Small intestine (tissue), 7 donors: Measurements from ENCODE around the gene RANBP3. TPM values are rescaled to one million over a fixed set of nuclear protein-coding genes. Genes with fewer than 3 reads are reported as not detected.
"Not testable (repeated sequence)": the region's sequence is repeated elsewhere in the genome, so short reads cannot be mapped to it uniquely, and the experiment has no call there.

ENCODE experiments used
- DNase-seq, 2 donors: peaks; one replicate each; pipeline versions ENCODE4 v3.0.0 to v3.0.0-alpha.2; 2013
- FAIRE-seq: peaks from 2 replicates; lab custom pipeline; 2012; peaks lifted over from hg19 to GRCh38; lab: Jason Lieb, UNC
- H3K27ac ChIP-seq, 3 donors: one replicate each; pipeline ENCODE4 v1.5.1; 2013; ENCODE audit warnings: low read length in 2 of 3, mild to moderate bottlenecking in 2 of 3, control low read depth in 1 of 3, inconsistent platforms in 1 of 3, low read depth in 1 of 3, moderate library complexity in 1 of 3
- H3K27me3 ChIP-seq, 3 donors: one replicate each; pipeline ENCODE4 v1.6.1; 2013; ENCODE audit warnings: low read length in 3 of 3, inconsistent platforms in 1 of 3; ENCODE audit not compliant: control insufficient read depth in 3 of 3, insufficient read depth in 3 of 3
- H3K36me3 ChIP-seq, 3 donors: one replicate each; pipeline ENCODE4 v1.6.1; 2013; ENCODE audit warnings: low read length in 3 of 3, inconsistent platforms in 1 of 3, low read depth in 1 of 3, mild to moderate bottlenecking in 1 of 3, moderate library complexity in 1 of 3; ENCODE audit not compliant: control insufficient read depth in 3 of 3, insufficient read depth in 2 of 3
- H3K4me1 ChIP-seq, 3 donors: one replicate each; pipeline ENCODE4 v1.6.1; 2013; ENCODE audit warnings: low read length in 2 of 3, inconsistent platforms in 1 of 3, low read depth in 1 of 3, mild to moderate bottlenecking in 1 of 3, moderate library complexity in 1 of 3; ENCODE audit not compliant: control insufficient read depth in 3 of 3, insufficient read depth in 2 of 3
- H3K4me3 ChIP-seq, 3 donors: one replicate each; pipeline ENCODE4 v1.5.1; 2013; ENCODE audit warnings: low read length in 3 of 3, control low read depth in 1 of 3, inconsistent platforms in 1 of 3, low read depth in 1 of 3, mild to moderate bottlenecking in 1 of 3, moderate library complexity in 1 of 3
- H3K9me3 ChIP-seq, 2 donors: one replicate each; pipeline ENCODE4 v1.6.1; 2013; ENCODE audit warnings: low read depth in 1 of 2, low read length in 1 of 2; ENCODE audit not compliant: control insufficient read depth in 2 of 2, insufficient read depth in 1 of 2
- WGBS, 3 donors: extraction: QIAGEN DNeasy Blood & Tissue Kit; methylation state at CpG; one replicate each; pipeline ENCODE4 v1.1.7; 2013; 5-methylcytosine and 5-hydroxymethylcytosine counted together
- polyA plus RNA-seq, 4 donors: library from polyadenylated mRNA; stranded (reverse) in 3 of 4; unstranded in 1 of 4; fragments of 200-250 nt in 3 of 4; fragments of 120-200 nt in 1 of 4; gene quantifications; one replicate each; pipeline versions ENCODE4 v1.2.1 to v1.2.3, GENCODE V29; 2013
- donor health status: healthy with polysubstance abuse.
- donor health status: control.
- donor health status: control.
- donor health status: Bipolar disorder and iron deficiency.
- donor health status: healthy.

RANBP3 gene
- polyA plus RNA-seq, 4 donors: 23.0 to 52.5 (median 38.3) TPM

- H3K36me3 ChIP-seq: peaks cover 5 to 28% (median 11%) of the 10 kb centered on the region in 3 donors
- no peaks in the 10 kb centered on the region for H3K9me3 ChIP-seq
- FAIRE-seq: no peak
- DNase-seq: no peak
- WGBS, 3 donors: 33 to 64% (median 58%) methylated on average over 3 to 4 of the region's 4 CpGs
- peaks cover 0 to 10% (median 0%) of the 10 kb centered on the region in 3 donors for H3K4me1 ChIP-seq
- no peak overlapping the region for H3K4me3 ChIP-seq
- H3K27ac ChIP-seq: no peak overlapping the region
- H3K27me3 ChIP-seq: peaks cover 0 to 28% (median 0%) of the 10 kb centered on the region in 3 donors
These were observed 86.4 kb downstream of the RANBP3 start for GRCh38 chr19:5891572-5891937.

GRCh38 chr19:5890099-5890498 is 87.8 kb downstream of the RANBP3 start:
- Histone ChIP-seq H3K4me1 (peaks cover 0 to 10% (median 0%) of the 10 kb centered on the region in 3 donors), H3K36me3 (peaks cover 0 to 14% (median 0%) of the 10 kb centered on the region in 3 donors), H3K27me3 (peaks cover 0 to 28% (median 0%) of the 10 kb centered on the region in 3 donors), H3K9me3 (no peaks in the 10 kb centered on the region), H3K27ac (peak overlapping the region in 1 of 3 donors; percentile 11), H3K4me3 (no peak overlapping the region)
- no peak for DNase-seq
- FAIRE-seq: no peak
- 55 to 69% (median 66%) methylated on average over 9 to 10 of the region's 10 CpGs for WGBS, 3 donors

GRCh38 chr19:5889288-5889971 is 88.5 kb downstream of the RANBP3 start:
- H3K27ac ChIP-seq: peak overlapping the region in 1 of 3 donors; percentile 11

GRCh38 chr19:5884065-5884811 is 93.7 kb downstream of the RANBP3 start:
- not testable (repeated sequence) for H3K27me3 ChIP-seq, H3K9me3 ChIP-seq, FAIRE-seq, H3K27ac ChIP-seq, DNase-seq, H3K4me3 ChIP-seq, H3K36me3 ChIP-seq
- WGBS, 3 donors: 70 to 81% (median 76%) methylated on average over 11 of the region's 11 CpGs
- peaks cover 0 to 14% (median 0%) of the 10 kb centered on the region in 3 donors for H3K4me1 ChIP-seq

More at GRCh38 chr19:5889288-5889971, 88.5 kb downstream of the RANBP3 start:
- peaks cover 0 to 10% (median 0%) of the 10 kb centered on the region in 3 donors for H3K4me1 ChIP-seq
- FAIRE-seq: no peak
- H3K4me3 ChIP-seq: no peak overlapping the region
- peaks cover 0 to 7% (median 0%) of the 10 kb centered on the region in 3 donors for H3K36me3 ChIP-seq
- no peaks in the 10 kb centered on the region for H3K9me3 ChIP-seq
- H3K27me3 ChIP-seq: peaks cover 0 to 28% (median 0%) of the 10 kb centered on the region in 3 donors
- 54 to 61% (median 54%) methylated on average over 17 of the region's 17 CpGs for WGBS, 3 donors
- DNase-seq: no peak

- FAIRE-seq, H3K27ac ChIP-seq, H3K9me3 ChIP-seq, H3K36me3 ChIP-seq, H3K4me3 ChIP-seq, H3K27me3 ChIP-seq, DNase-seq: not testable (repeated sequence)
- 64 to 77% (median 69%) methylated on average over 13 of the region's 13 CpGs for WGBS, 3 donors
- H3K4me1 ChIP-seq: peaks cover 0 to 14% (median 0%) of the 10 kb centered on the region in 3 donors
These were observed 94.6 kb downstream of the RANBP3 start for GRCh38 chr19:5883157-5883873.

GRCh38 chr19:5882421-5882968 is 95.4 kb downstream of the RANBP3 start:
- DNase-seq (no peak), FAIRE-seq (no peak)
- WGBS, 3 donors: 49 to 56% (median 55%) methylated on average over 9 of the region's 9 CpGs
- no peak overlapping the region for H3K27ac ChIP-seq
- no peaks in the 10 kb centered on the region for H3K9me3 ChIP-seq
- H3K4me1 ChIP-seq: peaks cover 0 to 14% (median 0%) of the 10 kb centered on the region in 3 donors
- no peak overlapping the region for H3K4me3 ChIP-seq
- no peaks in the 10 kb centered on the region for H3K36me3 ChIP-seq
- peaks cover 2 to 8% (median 5%) of the 10 kb centered on the region in 3 donors for H3K27me3 ChIP-seq

GRCh38 chr19:5881543-5882299 is 96.2 kb downstream of the RANBP3 start:
- no peaks in the 10 kb centered on the region for H3K9me3 ChIP-seq
- no peaks in the 10 kb centered on the region for H3K36me3 ChIP-seq
- no peak overlapping the region for H3K4me3 ChIP-seq
- WGBS, 3 donors: 34 to 57% (median 42%) methylated on average over 19 of the region's 19 CpGs
- FAIRE-seq (no peak), DNase-seq (no peak)
- peaks cover 0 to 14% (median 0%) of the 10 kb centered on the region in 3 donors for H3K4me1 ChIP-seq
- no peak overlapping the region for H3K27ac ChIP-seq
- H3K27me3 ChIP-seq: peaks cover 2 to 8% (median 5%) of the 10 kb centered on the region in 3 donors
